HUDEP-2 (cell line): Measurements from ENCODE around the gene SLC17A2.

Source experiments
- DNase-seq, 76 experiments: peaks; one replicate each; lab custom pipeline; 2025; ENCODE audit not compliant: unreplicated experiment in 76 of 76; lab: John Stamatoyannopoulos, UW

SLC17A2 gene

DNA sequence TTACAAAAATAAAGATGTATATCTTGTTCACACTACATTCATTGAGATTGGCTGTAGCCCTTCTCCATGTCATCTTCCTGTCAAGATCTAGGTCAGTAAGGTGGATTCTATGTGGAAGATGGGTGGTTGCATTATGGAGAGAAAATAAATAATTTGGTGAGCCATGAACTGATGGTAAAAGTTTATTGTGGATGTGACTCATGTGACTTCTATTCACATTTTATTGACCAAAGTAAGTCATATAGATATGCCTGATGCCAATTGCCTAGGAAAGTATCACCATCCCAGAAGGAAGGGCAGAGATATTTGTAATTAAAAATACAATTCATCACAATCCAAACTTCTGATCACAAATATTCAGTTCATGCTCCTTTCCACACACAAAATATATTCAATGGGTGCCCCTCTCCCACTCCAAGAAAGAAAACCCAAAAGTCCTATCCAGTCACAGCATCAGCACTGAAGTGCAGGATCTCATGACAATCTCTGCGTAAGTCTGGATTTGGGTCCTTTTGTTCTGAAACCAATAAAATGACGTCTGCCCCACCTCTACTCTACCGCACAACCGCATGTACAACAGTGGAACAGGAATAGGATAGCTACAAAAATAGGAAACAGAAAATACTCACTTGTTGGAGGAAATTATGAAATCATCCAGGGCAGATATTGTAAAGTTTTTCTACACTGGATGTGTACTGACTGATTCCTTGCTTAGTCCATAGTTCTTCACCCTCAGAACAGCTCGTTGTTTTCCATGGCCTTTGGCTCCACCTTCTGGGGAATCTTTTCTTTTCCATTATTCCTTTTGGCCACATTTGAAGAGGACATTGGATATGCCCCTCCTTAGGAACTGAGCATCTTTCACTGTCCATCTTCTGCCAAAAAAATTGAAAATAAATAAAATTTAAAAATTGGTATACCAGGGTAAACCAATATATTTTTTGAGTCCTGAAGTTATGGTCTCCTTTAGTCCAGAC lies 40.3 kb downstream of the SLC17A2 start:
- DNase-seq: peak in 6 of 76 experiments; percentile 8 to 28 (median 14)

DNA sequence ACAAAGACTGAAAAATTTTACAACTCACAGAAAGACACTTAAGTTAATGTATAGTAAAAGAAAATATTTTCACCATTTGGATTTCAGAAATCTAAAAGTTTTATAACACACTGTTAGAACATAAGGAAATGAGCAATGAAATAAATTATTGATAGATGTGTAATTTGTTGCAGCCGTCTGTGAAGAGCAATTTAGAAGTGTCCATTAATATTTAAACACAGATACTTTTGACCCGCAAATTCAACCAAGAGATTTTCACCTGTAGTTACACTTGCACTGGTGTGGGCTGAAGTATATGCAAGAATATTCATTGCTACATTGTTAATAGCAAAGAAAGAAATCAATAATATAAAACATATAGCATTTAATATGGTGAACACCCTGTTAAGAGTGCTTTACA lies 41.9 kb downstream of the SLC17A2 start:
- no peak for DNase-seq

DNA sequence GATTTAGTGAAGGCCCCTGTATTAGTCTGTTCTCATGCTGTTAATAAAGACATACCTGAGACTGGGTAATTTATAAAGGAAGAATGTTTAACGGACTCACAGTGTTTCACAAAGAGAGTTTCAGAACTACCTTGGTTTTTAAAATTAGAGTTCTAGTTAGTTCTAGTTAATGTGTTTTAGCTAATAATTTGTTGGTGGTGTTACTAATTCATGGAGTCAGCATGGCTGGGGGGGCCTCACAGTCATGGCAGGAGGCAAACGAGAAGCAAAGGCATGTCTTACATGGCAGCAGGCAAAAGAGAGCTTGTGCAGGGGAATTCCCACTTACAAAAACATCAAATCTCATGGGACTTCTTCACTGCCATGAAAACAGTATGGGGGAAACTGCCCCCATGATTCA lies 44.4 kb downstream of the SLC17A2 start:
- no peak for DNase-seq

DNA sequence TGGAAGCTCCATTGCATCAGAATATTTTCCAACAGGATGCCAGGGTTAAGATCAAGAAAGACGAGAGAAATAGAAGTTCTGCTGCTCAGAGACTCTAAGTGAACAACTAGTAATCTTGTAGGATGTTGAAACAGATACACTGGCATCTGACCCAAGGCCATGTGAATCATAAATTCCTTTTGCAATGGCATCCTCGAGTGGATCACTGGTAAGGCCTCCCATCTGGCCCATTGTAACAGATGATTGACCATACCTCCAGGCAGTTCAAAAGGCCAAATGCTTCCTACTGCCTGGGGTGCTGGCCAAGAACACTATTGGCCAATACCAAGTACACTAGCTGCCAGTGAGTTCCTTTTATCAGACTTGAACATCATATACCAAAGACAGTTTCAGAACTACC lies 46.5 kb downstream of the SLC17A2 start:
- no peak for DNase-seq

DNA sequence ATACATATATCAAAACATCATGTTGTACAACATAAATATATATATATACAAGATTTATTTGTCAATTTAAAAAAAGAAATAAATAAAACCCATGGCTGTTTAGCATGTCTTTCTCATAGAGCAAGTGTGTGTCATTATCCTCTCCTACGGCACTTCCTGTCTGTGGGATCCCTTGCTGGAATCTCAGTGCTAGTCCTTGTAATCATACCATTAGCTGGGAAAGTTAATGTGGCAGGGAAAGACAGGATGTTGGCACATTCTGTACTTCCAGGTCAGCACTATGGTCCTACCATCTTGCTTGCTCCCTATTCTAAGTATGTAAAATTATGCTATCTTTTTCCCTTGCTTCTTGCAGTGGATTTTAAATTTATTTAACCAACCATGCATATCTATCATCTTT lies 47.0 kb downstream of the SLC17A2 start:
- no peak for DNase-seq

DNA sequence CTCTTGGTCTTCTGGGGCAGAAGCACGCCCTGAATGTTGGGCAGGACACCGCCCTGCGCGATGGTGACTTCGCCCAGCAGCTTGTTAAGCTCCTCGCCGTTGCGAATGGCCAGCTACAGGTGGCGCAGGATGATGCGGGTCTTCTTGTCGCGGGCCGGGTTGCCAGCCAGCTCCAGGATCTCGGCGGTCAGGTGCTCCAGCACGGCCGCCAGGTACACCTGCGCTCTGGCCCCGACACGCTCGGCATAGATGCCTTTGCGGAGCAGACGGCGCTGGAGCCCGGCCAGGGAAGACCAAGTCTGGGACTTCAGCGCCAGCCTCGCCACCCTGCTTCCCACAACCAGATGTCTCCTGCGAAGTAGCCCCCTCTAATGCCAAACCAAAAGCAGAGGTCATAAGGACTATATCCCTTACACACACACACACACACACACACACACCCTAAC lies 48.4 kb downstream of the SLC17A2 start:
- no peak for DNase-seq

DNA sequence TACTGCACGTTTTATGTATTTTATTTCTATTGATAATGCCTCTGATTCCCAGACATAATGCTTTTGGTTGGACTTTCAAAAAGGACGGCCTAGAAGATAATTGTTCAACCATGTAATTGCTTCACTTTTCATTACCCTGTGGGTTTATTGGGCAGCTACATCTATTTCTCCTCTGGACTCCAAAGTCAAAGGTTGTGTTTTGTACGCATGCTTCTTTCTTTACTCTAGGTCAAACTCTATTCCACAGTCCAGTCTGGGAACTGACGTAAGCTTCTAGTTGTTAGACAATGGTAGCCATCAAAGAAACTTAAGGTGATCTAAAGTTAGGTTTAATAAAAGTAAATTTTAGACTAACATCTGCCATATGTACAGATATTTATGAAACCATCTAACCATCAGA lies 49.9 kb downstream of the SLC17A2 start:
- no peak for DNase-seq

DNA sequence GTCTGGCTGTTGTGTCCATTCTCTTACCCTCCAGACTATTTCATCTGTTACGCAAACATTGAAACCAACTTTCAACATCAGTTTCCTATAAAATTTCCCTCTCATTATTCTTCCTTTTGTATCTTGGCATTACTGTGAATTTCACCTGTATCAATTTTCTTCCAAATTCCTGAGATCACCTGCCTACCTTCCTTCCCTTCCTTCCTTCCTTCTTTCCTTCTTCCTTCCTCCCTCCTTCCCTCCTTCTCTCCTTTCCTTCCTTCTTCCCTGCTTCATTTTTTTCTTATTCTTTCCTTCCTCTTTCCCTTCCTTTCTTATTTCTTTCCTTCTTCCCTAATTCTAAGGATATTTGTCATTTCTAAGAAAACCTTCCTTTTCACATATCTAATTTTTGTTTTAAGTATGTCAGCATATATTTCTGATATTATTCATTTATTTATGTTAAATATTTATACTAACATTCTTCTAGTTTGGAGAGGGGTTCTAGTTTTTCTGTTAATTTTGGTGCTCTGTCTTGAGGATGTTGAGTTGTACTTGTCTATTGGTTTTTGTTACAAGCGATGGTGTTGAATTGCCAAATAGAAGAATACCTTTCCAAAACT lies 51.7 kb downstream of the SLC17A2 start:
- no peak for DNase-seq

DNA sequence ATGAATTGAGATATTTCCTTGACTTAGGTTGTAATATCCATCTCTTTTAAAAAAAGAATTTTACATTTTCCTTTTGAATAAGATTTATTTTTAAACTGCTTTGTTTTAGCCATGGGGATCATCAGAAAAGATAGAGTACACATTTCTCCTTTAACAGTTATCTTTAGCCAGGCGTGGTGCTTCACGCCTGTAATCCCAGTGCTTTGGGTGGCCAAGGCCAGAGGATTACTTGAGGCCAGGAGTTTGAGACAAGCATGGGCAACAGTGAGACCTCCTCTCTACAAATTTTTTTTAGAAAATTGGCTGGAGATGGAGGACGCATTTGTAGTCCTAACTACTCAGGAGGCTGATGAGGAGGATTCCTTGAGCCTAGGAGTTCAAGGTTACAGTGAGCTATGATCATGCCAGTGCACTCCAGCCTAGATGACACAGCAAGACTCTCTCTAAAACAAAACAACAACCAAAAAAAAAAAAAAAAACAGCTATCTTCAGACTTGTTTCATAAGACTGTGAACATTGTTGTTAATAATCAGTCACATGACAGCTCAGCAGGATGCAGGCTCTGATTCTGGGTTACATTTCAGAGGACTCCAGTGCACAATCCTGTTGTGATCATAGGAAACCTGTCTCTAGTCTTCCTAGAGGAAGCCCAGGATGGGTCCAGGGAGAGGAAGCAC lies 54.4 kb downstream of the SLC17A2 start:
- DNase-seq: no peak

DNA sequence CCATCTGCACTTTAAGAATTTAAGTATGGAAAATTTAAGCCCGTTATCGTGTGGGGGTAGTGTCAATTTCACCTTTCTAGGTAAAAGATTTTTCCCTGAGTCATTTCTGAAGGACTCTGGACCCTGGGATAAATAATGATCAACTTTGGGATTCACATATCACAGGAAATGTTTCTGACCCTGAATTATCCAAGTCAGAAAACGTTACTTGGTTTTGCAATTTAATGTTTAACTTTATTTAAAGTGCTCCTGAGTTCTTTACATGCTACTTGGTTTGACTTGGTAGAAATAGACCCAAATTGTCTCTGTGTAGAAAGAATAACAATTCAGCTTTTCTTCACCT lies 55.0 kb downstream of the SLC17A2 start:
- DNase-seq: no peak

DNA sequence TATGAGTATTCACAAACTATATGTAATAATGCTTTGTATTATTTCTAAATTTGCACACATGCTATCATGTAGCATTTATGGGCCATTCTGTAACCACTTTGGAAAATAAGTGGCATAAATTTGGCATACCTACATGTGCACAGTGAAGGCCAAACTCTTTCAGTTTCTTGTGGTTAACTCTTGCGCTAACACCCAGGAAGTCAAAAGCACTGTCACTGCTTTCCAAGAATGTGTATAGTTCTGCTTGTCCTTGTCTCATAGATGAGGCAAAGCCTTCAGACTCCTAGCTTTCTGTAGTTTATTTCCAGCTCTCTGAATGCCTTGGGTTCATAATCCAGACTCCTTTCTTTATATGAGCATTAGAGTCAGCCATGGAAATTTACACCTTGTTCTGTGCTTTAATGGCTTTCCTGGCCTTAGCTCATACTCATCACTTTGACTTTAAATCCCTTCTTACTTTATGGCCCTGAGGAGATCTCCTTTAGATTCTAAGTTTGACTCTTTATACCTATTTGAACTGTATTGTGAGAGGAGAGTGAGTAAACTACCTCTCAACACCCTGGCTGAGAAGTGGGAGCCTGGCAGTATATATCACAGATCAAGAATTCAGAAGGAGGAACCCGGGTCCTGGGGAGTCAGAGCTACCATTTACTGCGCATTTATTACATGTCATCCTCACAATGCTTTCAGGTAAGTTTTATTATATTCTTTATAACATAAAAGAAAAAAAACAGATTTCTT lies 55.5 kb downstream of the SLC17A2 start:
- no peak for DNase-seq

DNA sequence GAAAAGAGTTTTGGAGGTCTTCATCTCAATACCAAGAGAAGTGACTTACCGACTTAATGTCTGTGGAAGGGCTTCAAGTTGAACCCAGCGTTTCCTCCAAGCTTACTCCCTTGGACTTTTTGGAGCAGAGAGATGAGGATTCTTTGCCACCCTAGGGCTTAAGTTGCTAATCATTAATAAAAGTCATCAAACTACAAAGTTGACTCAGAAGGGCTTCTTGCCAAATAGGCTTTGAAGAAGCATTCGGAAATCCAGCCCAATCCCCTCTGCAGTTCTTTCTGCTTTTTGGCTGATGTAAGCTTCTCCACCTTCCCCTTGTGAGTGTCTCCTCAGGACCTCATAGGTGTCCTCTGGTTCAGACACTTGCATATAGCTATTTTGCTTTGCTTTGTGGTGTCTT lies 56.4 kb downstream of the SLC17A2 start, which contains the start of gene SLC17A3:
Gene SLC17A3, minus strand, starts transcription at position 126 of the 400 bp plus-strand sequence. CDS start 5,856 bp downstream, outside the sequence.
- DNase-seq: no peak

DNA sequence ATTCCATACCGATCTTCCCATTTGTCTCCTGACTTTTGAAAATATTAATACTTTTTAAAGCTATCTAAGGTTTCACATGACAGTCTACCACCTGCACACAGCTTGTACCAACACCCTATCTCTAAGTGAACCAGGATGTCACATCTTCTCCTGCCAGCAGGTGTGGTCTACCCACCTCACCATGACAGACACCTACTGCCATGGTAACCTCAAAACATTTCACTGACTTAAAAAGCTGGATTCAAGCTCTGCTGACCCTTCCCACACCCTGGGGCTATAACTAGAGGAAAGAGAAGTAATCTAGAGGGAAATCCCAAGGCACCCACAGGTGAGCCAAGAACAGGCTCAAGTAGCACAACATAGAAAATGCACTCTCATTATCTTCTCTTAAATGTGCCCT lies 57.7 kb downstream of the SLC17A2 start:
- no peak for DNase-seq

DNA sequence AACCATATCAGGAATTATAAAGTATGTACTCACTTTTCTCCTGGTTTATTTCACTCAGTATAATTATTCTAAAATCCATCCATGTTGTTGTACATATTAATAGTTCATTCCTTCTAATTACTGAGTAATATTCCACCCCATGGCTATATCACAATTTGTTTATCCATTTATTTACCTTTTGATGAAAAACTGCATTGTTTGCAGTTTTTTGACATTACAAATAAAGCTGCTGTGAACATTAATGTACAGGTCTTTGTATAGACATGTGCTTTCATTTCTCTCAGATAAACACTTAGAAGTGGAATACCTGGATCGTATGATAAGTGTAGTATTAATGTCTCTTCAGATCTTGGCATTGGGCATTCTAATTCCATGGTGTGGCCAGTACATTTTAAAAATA lies 60.7 kb downstream of the SLC17A2 start:
- DNase-seq: no peak

DNA sequence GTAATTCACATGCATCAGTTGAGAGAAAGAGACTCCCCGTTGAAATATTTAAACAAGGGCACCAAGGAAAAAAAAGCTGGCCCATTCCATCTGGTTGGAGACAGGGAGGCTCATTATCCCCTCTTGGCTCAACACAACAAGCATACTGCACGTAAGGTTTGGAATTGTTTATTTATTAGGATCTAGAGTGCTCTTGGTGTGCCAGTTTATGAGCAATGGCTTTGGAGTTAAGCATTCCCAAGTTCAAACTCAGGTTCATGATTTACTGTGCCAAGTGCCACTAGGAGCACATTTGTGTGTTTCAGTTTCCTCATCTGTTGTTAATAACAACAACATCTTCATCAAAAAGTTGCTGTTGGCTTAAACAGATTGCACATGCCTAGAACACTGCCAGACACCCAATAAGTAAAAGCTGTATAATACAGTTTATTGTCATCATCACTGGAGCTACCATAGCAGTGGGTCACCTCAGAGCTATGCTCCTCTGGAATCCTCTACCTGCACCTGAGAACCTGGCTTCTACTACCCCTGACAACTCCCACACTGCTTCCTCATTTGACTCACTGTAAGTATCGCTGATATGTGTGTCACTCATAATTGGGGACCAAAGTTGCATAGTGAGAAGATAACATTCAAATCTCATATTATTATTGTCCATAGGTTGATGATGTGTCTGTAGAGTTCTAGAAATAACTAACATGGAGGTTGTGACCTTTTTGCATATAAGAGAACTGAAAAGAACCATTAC lies 61.9 kb downstream of the SLC17A2 start:
- DNase-seq: no peak

DNA sequence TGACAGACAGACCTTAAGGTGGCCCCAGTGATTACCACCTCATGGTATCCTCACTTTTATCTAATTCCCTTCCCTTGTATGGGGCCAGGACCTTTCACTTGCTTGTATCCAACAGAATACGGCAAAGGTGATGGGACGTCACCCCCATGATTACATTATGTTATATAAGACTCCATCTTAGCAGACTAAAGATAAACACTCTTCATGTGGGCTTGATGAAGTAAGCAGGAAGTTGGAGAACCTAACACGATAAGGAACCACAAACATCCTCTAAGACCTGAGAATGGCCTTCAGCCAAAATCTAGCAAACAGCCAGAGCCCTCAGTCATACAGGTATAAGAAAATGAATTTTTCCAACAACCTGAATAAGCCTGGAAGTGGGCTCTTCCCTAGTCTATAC lies 64.5 kb downstream of the SLC17A2 start:
- DNase-seq: peak in 10 of 76 experiments; percentile 9 to 33 (median 15)

DNA sequence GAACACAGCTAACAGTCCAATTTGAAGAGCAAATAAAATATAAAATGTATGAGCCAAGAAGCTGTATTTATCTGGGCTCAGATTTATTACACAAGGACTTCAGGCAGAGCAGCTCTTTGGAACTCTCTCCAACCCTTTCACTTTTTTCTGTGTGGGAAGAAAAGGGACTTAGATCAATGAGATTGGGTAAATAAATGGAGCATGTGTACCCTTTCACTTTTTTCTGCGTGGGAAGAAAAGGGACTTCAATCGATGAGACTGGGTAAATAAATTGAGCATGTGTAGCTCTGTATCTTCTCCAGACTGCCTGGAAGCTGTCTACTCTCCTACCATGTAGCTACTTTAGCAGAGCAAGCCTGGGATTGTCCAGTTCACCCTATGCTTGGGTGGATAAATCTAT lies 67.1 kb downstream of the SLC17A2 start:
- no peak for DNase-seq
